Measurements from ENCODE around the gene MRPS14.

MRPS14 gene

GRCh38 chr1:175000697-175001187 lies 22.5 kb downstream of the MRPS14 start:
- Histone ChIP-seq H3K9me3 (ENCODE audit: control insufficient read depth, insufficient read depth, low read length) (no peaks in the 10 kb centered on the region), H3K36me3 (ENCODE audit: insufficient read depth, low read length) (peaks cover 6% of the 10 kb centered on the region; the same call in 1 of the 2 replicates), H3K4me1 (ENCODE audit: insufficient read depth, low read length) (peaks cover 10% of the 10 kb centered on the region)

GRCh38 chr1:174999936-175000696 lies 23.1 kb downstream of the MRPS14 start, which contains the start of gene CACYBP:
CACYBP (plus strand) TSS chr1:174999947; CDS start chr1:175000181, 234 bp downstream.
- H3K36me3 ChIP-seq (ENCODE audit: insufficient read depth, low read length): peaks cover 1% of the 10 kb centered on the region; the same call in 1 of the 2 replicates
- H3K4me1 ChIP-seq (ENCODE audit: insufficient read depth, low read length): peaks cover 10% of the 10 kb centered on the region
- peak within 1 kb of the TSS; percentile 91 for H3K9ac ChIP-seq (ENCODE audit: low read depth, low read length)
- no peaks in the 10 kb centered on the region for H3K9me3 ChIP-seq (ENCODE audit: control insufficient read depth, insufficient read depth, low read length)

More at GRCh38 chr1:175000697-175001187, 22.5 kb downstream of the MRPS14 start:
- peak overlapping the region; percentile 91 for H3K9ac ChIP-seq (ENCODE audit: low read depth, low read length)

- H3K9me3 ChIP-seq (ENCODE audit: control insufficient read depth, insufficient read depth, low read length): no peaks in the 10 kb centered on the region
- peaks cover 10% of the 10 kb centered on the region for H3K4me1 ChIP-seq (ENCODE audit: insufficient read depth, low read length)
- H3K36me3 ChIP-seq (ENCODE audit: insufficient read depth, low read length): no peaks in the 10 kb centered on the region
- peak overlapping the region; percentile 91 for H3K9ac ChIP-seq (ENCODE audit: low read depth, low read length)
Observed at GRCh38 chr1:174999216-174999935, 23.8 kb downstream of the MRPS14 start.

GRCh38 chr1:174998569-174999215 lies 24.5 kb downstream of the MRPS14 start:
- Histone ChIP-seq H3K4me1 (ENCODE audit: insufficient read depth, low read length) (peaks cover 10% of the 10 kb centered on the region), H3K9me3 (ENCODE audit: control insufficient read depth, insufficient read depth, low read length) (no peaks in the 10 kb centered on the region), H3K9ac (ENCODE audit: low read depth, low read length) (peak overlapping the region; percentile 91), H3K36me3 (ENCODE audit: insufficient read depth, low read length) (no peaks in the 10 kb centered on the region)

GRCh38 chr1:174997041-174997440 lies 26.2 kb downstream of the MRPS14 start:
- H3K9me3 ChIP-seq (ENCODE audit: control insufficient read depth, insufficient read depth, low read length): no peaks in the 10 kb centered on the region
- peaks cover 4% of the 10 kb centered on the region; the same call in 1 of the 2 replicates for H3K4me1 ChIP-seq (ENCODE audit: insufficient read depth, low read length)
- H3K36me3 ChIP-seq (ENCODE audit: insufficient read depth, low read length): no peaks in the 10 kb centered on the region
- H3K9ac ChIP-seq (ENCODE audit: low read depth, low read length): no peak overlapping the region

- Histone ChIP-seq H3K9me3 (ENCODE audit: control insufficient read depth, insufficient read depth, low read length) (no peaks in the 10 kb centered on the region), H3K9ac (ENCODE audit: low read depth, low read length) (no peak overlapping the region), H3K36me3 (ENCODE audit: insufficient read depth, low read length) (no peaks in the 10 kb centered on the region), H3K4me1 (ENCODE audit: insufficient read depth, low read length) (peaks cover 4% of the 10 kb centered on the region; the same call in 1 of the 2 replicates)
Observed at GRCh38 chr1:174996476-174996875, 26.7 kb downstream of the MRPS14 start.

- Histone ChIP-seq H3K36me3 (ENCODE audit: insufficient read depth, low read length) (no peaks in the 10 kb centered on the region), H3K4me1 (ENCODE audit: insufficient read depth, low read length) (no peaks in the 10 kb centered on the region; the same call in 1 of the 2 replicates), H3K9ac (ENCODE audit: low read depth, low read length) (no peak overlapping the region), H3K9me3 (ENCODE audit: control insufficient read depth, insufficient read depth, low read length) (no peaks in the 10 kb centered on the region)
Observed at GRCh38 chr1:174995916-174996315, 27.3 kb downstream of the MRPS14 start.

- no peaks in the 10 kb centered on the region for H3K9me3 ChIP-seq (ENCODE audit: control insufficient read depth, insufficient read depth, low read length)
- H3K36me3 ChIP-seq (ENCODE audit: insufficient read depth, low read length): peaks cover 3% of the 10 kb centered on the region; the same call in 1 of the 2 replicates
Observed at GRCh38 chr1:174995121-174995520, 28.1 kb downstream of the MRPS14 start.

GRCh38 chr1:174991473-174991872 lies 31.8 kb downstream of the MRPS14 start:
- Histone ChIP-seq H3K36me3 (ENCODE audit: insufficient read depth, low read length) (peaks cover 8% of the 10 kb centered on the region; the same call in 1 of the 2 replicates), H3K9ac (ENCODE audit: low read depth, low read length) (no peak overlapping the region), H3K9me3 (ENCODE audit: control insufficient read depth, insufficient read depth, low read length) (no peaks in the 10 kb centered on the region), H3K4me1 (ENCODE audit: insufficient read depth, low read length) (no peaks in the 10 kb centered on the region)

More at GRCh38 chr1:174995121-174995520, 28.1 kb downstream of the MRPS14 start:
- no peaks in the 10 kb centered on the region; the same call in 1 of the 2 replicates for H3K4me1 ChIP-seq (ENCODE audit: insufficient read depth, low read length)
- H3K9ac ChIP-seq (ENCODE audit: low read depth, low read length): no peak overlapping the region

GRCh38 chr1:174990382-174990999 lies 32.7 kb downstream of the MRPS14 start:
- H3K9me3 ChIP-seq (ENCODE audit: control insufficient read depth, insufficient read depth, low read length): no peaks in the 10 kb centered on the region
- H3K4me1 ChIP-seq (ENCODE audit: insufficient read depth, low read length): no peaks in the 10 kb centered on the region
- no peak overlapping the region for H3K9ac ChIP-seq (ENCODE audit: low read depth, low read length)
- H3K36me3 ChIP-seq (ENCODE audit: insufficient read depth, low read length): peaks cover 8% of the 10 kb centered on the region; the same call in 1 of the 2 replicates

- Histone ChIP-seq H3K9me3 (ENCODE audit: control insufficient read depth, insufficient read depth, low read length) (no peaks in the 10 kb centered on the region), H3K4me1 (ENCODE audit: insufficient read depth, low read length) (no peaks in the 10 kb centered on the region), H3K36me3 (ENCODE audit: insufficient read depth, low read length) (peaks cover 8% of the 10 kb centered on the region; the same call in 1 of the 2 replicates), H3K9ac (ENCODE audit: low read depth, low read length) (no peak overlapping the region)
Observed at GRCh38 chr1:174989536-174990220, 33.5 kb downstream of the MRPS14 start.

GRCh38 chr1:174988986-174989385 lies 34.2 kb downstream of the MRPS14 start:
- no peaks in the 10 kb centered on the region for H3K4me1 ChIP-seq (ENCODE audit: insufficient read depth, low read length)
- H3K9ac ChIP-seq (ENCODE audit: low read depth, low read length): no peak overlapping the region
- H3K36me3 ChIP-seq (ENCODE audit: insufficient read depth, low read length): peaks cover 8% of the 10 kb centered on the region; the same call in 1 of the 2 replicates
- H3K9me3 ChIP-seq (ENCODE audit: control insufficient read depth, insufficient read depth, low read length): no peaks in the 10 kb centered on the region

GRCh38 chr1:174988539-174988938 lies 34.7 kb downstream of the MRPS14 start:
- H3K36me3 ChIP-seq (ENCODE audit: insufficient read depth, low read length): peaks cover 8% of the 10 kb centered on the region; the same call in 1 of the 2 replicates
- no peak overlapping the region for H3K9ac ChIP-seq (ENCODE audit: low read depth, low read length)

More at GRCh38 chr1:174988539-174988938, 34.7 kb downstream of the MRPS14 start:
- no peaks in the 10 kb centered on the region for H3K4me1 ChIP-seq (ENCODE audit: insufficient read depth, low read length)
- no peaks in the 10 kb centered on the region for H3K9me3 ChIP-seq (ENCODE audit: control insufficient read depth, insufficient read depth, low read length)

All from ES-I3 (cell line).